ENCODE results near the gene NOD1. TPM values are rescaled to one million over a fixed set of nuclear protein-coding genes. Genes with fewer than 3 reads are reported as not detected.

Gene NOD1
- total RNA-seq, 4 donors from 2014 or later, result 14.9 to 50.4 (median 31.8) TPM

DNA sequence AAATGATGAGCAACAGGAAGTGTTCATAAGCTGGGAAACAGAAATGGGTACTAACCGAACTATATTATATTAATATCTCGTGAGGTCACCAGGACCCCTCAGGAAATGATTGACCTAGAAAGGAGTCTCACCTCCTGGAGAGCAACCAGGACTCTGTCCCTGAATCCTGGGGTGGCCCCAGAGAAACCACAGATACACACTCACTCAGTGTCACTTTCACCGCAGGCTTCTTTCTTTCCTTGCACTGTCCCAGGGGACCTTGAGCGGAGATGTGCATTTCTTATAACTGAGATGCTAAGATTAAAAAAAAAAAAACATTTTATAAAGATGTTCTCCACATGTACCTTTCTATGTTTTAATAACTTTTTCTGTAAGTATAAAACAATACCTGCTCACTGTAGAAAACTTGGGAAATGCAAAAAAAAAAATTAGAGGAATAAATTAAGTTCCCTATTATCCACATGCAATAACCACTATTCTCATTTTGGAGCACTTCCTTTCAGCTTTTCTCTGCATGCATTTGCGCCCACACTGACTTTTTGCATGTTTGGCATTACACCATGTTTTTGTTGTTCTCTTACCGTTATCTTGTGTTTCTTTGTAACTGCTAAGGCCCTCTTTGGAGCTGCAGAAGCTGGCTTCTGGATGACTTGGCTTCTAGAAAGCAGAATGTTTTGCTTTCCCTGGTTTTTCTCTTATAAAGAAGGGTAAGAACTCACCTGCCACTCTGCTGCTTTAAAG is 15.0 kb downstream of the NOD1 start:
- TF ChIP-seq POLR2A (IDR thresholded peaks at IDR 0.05) (no peak), EP300 (IDR thresholded peaks at IDR 0.05) (no peak)
- TF ChIP-seq, protein P1, sequence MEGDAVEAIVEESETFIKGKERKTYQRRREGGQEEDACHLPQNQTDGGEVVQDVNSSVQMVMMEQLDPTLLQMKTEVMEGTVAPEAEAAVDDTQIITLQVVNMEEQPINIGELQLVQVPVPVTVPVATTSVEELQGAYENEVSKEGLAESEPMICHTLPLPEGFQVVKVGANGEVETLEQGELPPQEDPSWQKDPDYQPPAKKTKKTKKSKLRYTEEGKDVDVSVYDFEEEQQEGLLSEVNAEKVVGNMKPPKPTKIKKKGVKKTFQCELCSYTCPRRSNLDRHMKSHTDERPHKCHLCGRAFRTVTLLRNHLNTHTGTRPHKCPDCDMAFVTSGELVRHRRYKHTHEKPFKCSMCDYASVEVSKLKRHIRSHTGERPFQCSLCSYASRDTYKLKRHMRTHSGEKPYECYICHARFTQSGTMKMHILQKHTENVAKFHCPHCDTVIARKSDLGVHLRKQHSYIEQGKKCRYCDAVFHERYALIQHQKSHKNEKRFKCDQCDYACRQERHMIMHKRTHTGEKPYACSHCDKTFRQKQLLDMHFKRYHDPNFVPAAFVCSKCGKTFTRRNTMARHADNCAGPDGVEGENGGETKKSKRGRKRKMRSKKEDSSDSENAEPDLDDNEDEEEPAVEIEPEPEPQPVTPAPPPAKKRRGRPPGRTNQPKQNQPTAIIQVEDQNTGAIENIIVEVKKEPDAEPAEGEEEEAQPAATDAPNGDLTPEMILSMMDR (IDR thresholded peaks at IDR 0.05), result no peak
- H3K27me3 ChIP-seq, result no peaks in the 10 kb centered on the region
- H3K27ac ChIP-seq, result peak overlapping the region in 2 of 4 donors; percentile 96 to 97
- no peaks in the 10 kb centered on the region for H3K36me3 ChIP-seq
- H3K4me1 ChIP-seq, result peaks cover 0 to 91% (median 43%) of the 10 kb centered on the region in 4 donors
- DNase-seq (ENCODE audit: low spot score in 2 of 2), result no peak
- 71 to 72% methylated on average over 6 of the region's 6 CpGs for WGBS, 2 donors
- no peak overlapping the region for H3K4me3 ChIP-seq
- H3K9me3 ChIP-seq, result no peaks in the 10 kb centered on the region

DNA sequence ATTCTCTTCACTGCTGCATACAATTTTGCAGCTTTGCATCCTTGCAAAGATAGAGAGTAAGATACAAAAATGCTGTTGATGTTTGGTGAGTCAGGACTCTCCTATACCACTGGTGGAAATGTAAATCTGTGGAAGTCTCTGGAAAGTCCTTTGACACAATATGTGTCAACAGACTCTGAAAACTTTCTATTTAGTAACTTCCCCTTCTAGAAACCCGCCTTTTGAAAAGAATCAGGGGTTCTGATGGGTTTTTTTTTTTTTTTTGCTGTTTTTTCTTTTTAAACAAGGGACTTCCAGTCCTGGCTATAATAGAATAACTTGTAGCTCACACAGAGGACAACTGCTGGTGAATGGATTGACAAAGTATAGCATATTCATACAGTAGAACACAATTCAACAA is 16.4 kb downstream of the NOD1 start:
- H3K4me1 ChIP-seq, result peaks cover 0 to 93% (median 40%) of the 10 kb centered on the region in 4 donors

DNA sequence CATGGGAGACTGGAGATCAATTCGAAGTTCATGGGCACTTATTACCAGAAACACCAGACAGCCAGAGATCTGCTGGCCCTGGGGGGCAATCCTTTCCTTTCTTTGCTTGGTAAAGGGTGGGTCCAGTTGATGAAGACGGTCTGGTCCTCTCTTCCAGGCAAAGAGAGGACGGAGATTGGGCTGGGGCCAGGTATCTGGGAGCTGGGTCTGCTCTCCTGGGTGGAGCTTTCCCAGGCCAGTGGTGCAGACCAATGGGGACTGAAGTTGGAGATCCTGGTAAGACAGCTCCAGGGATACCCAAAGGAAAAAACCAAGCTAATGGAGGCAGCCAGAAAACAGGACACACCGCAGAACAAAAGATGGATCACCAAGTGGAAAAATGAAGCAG is 18.3 kb downstream of the NOD1 start:
- 72 to 84% methylated on average over 4 of the region's 4 CpGs for WGBS, 2 donors
- no peak for DNase-seq (ENCODE audit: low spot score in 2 of 2)
- Histone ChIP-seq H3K4me1 (peaks cover 0 to 78% (median 29%) of the 10 kb centered on the region in 4 donors), H3K36me3 (peaks cover 0 to 20% (median 0%) of the 10 kb centered on the region in 3 donors), H3K27me3 (no peaks in the 10 kb centered on the region), H3K27ac (peak overlapping the region in 3 of 4 donors; percentile 60 to 89 (median 85)), H3K9me3 (no peaks in the 10 kb centered on the region), H3K4me3 (peak overlapping the region in 1 of 4 donors; percentile 3)
- TF ChIP-seq EP300 (IDR thresholded peaks at IDR 0.05) (no peak), POLR2A (IDR thresholded peaks at IDR 0.05) (no peak)
- TF ChIP-seq, protein P1 (IDR thresholded peaks at IDR 0.05), result no peak

More for the DNA sequence above, 16.4 kb downstream of the NOD1 start:
- WGBS, 2 donors, result 40 to 77% methylated on average over 1 of the region's 1 CpG
- Histone ChIP-seq H3K27ac (peak overlapping the region in 2 of 4 donors; percentile 52 to 56), H3K27me3 (no peaks in the 10 kb centered on the region), H3K4me3 (no peak overlapping the region), H3K36me3 (peaks cover 0 to under 1% (median 0%) of the 10 kb centered on the region in 3 donors), H3K9me3 (no peaks in the 10 kb centered on the region)
- DNase-seq (ENCODE audit: low spot score in 2 of 2), result no peak
- TF ChIP-seq POLR2A (IDR thresholded peaks at IDR 0.05), result no peak
- TF ChIP-seq EP300 (IDR thresholded peaks at IDR 0.05), result no peak
- TF ChIP-seq, protein P1 (IDR thresholded peaks at IDR 0.05), result no peak

DNA sequence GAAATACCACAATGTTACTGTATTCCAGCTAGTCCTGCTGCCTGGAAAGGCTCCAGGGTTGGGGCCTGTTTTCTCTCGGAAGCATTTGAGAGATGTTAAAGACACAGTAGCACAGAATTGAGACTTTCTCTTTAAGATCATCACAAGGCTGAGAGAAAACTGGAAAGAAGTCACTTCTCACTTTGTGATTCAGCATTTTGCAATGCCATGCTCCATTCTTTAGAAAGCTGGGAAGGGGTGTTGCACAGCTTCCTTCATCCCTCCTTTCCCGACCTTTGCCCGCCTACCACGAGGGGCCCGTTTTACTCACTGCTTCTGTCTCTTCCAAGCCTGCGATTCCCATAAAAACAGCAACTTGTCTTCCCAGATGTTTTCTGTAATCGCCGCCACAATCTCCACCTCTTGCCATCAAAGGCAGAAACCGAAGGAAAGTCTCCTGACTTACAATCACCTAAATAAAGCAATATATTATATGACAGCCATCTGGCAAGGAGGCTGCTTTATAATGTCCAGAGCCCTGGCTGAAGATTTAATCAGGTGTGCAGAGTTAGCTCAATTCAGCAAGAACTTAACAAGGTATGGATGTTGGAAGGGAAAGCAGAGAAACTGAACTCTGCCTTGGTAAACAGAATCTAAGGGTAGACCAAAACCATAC is 18.9 kb downstream of the NOD1 start:
- Histone ChIP-seq H3K4me1 (peaks cover 0 to 72% (median 24%) of the 10 kb centered on the region in 4 donors), H3K9me3 (no peaks in the 10 kb centered on the region), H3K4me3 (peak overlapping the region in 2 of 4 donors; percentile 3 to 16), H3K27me3 (no peaks in the 10 kb centered on the region), H3K36me3 (peaks cover 0 to 25% (median 0%) of the 10 kb centered on the region in 3 donors), H3K27ac (peak overlapping the region in 3 of 4 donors; percentile 60 to 89 (median 85))
- WGBS, 2 donors, result 13 to 19% methylated on average over 9 of the region's 9 CpGs
- DNase-seq (ENCODE audit: low spot score in 2 of 2), result peak in 1 of 2 donors; percentile 62
- TF ChIP-seq EP300 (IDR thresholded peaks at IDR 0.05), result peak in 1 of 2 donors; percentile 67
- TF ChIP-seq, protein P1 (IDR thresholded peaks at IDR 0.05), result no peak

DNA sequence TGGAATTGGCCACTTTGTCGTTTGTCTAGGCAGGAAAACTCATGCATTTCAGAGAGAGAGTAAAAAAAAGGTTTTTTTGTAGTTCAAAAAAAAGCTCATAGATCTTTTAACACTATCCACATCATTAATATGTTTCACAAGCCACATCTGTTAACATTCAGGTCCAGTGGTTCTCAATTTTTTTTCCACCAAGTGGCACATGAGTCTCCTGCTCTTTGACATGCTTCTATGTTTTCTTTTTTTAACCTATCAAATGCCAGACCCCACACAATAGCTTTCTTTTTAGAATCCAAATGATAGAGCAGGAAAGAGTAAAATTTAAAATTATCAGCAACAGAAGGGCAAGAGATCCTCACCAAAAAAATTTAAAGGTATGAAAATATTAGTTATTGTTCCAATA is 20.3 kb downstream of the NOD1 start:
- Histone ChIP-seq H3K27me3 (no peaks in the 10 kb centered on the region), H3K27ac (peak overlapping the region in 3 of 4 donors; percentile 3 to 89 (median 85)), H3K4me1 (peaks cover 0 to 58% (median 13%) of the 10 kb centered on the region in 4 donors), H3K9me3 (no peaks in the 10 kb centered on the region), H3K4me3 (no peak overlapping the region), H3K36me3 (peaks cover 0 to 39% (median 0%) of the 10 kb centered on the region in 3 donors)
- TF ChIP-seq, protein P1 (IDR thresholded peaks at IDR 0.05), result no peak
- TF ChIP-seq EP300 (IDR thresholded peaks at IDR 0.05), result no peak
- TF ChIP-seq POLR2A (IDR thresholded peaks at IDR 0.05), result no peak
- no peak for DNase-seq (ENCODE audit: low spot score in 2 of 2)
- WGBS, 2 donors, result 19 to 31% methylated on average over 1 of the region's 1 CpG

Measured in tibial nerve (tissue), 4 donors.